Measurements from ENCODE around the gene TMEM59.
"Not testable (repeated sequence)": the region's sequence is repeated elsewhere in the genome, so short reads cannot be mapped to it uniquely, and the experiment has no call there.

TMEM59 gene

GRCh38 chr1:54013393-54014008 is 39.5 kb downstream of the TMEM59 start:
- no peak for DNase-seq (ENCODE audit: low read depth)

- DNase-seq (ENCODE audit: low read depth) = no peak
These were observed 40.1 kb downstream of the TMEM59 start for GRCh38 chr1:54012863-54013262.

GRCh38 chr1:54012008-54012325 is 41.0 kb downstream of the TMEM59 start:
- DNase-seq (ENCODE audit: low read depth) = no peak

GRCh38 chr1:54011316-54012007 is 41.5 kb downstream of the TMEM59 start:
- DNase-seq (ENCODE audit: low read depth) = no peak

- DNase-seq (ENCODE audit: low read depth) = no peak
These were observed 42.4 kb downstream of the TMEM59 start for GRCh38 chr1:54010415-54011117.

- DNase-seq (ENCODE audit: low read depth) = no peak
These were observed 43.6 kb downstream of the TMEM59 start for GRCh38 chr1:54009406-54009805.

- DNase-seq (ENCODE audit: low read depth) = no peak
These were observed 44.1 kb downstream of the TMEM59 start for GRCh38 chr1:54008876-54009275.

- DNase-seq (ENCODE audit: low read depth) = no peak
These were observed 45.4 kb downstream of the TMEM59 start for GRCh38 chr1:54007613-54008012.

- DNase-seq (ENCODE audit: low read depth) = no peak
These were observed 46.5 kb downstream of the TMEM59 start for GRCh38 chr1:54006508-54006907.

GRCh38 chr1:54004481-54005049 is 48.4 kb downstream of the TMEM59 start:
- no peak for DNase-seq (ENCODE audit: low read depth)

GRCh38 chr1:54003750-54004480 is 49.1 kb downstream of the TMEM59 start:
- not testable (repeated sequence) for DNase-seq (ENCODE audit: low read depth)

- DNase-seq (ENCODE audit: low read depth) = no peak
These were observed 49.8 kb downstream of the TMEM59 start for GRCh38 chr1:54003249-54003646.

- no peak for DNase-seq (ENCODE audit: low read depth)
These were observed 50.3 kb downstream of the TMEM59 start for GRCh38 chr1:54002544-54003248.

GRCh38 chr1:54001591-54001990 is 51.4 kb downstream of the TMEM59 start:
- DNase-seq (ENCODE audit: low read depth) = no peak

GRCh38 chr1:53999920-54000319 is 53.1 kb downstream of the TMEM59 start:
- no peak for DNase-seq (ENCODE audit: low read depth)

GRCh38 chr1:53998223-53998622 is 54.8 kb downstream of the TMEM59 start:
- DNase-seq (ENCODE audit: low read depth) = no peak

- no peak for DNase-seq (ENCODE audit: low read depth)
These were observed 57.3 kb downstream of the TMEM59 start for GRCh38 chr1:53995683-53996082.

GRCh38 chr1:53994516-53994915 is 58.5 kb downstream of the TMEM59 start:
- DNase-seq (ENCODE audit: low read depth) = not testable (repeated sequence)

- no peak for DNase-seq (ENCODE audit: low read depth)
These were observed 60.7 kb downstream of the TMEM59 start for GRCh38 chr1:53992085-53992874.

- DNase-seq (ENCODE audit: low read depth) = no peak
These were observed 65.1 kb downstream of the TMEM59 start for GRCh38 chr1:53987880-53988279.

- no peak for DNase-seq (ENCODE audit: low read depth)
These were observed 66.5 kb downstream of the TMEM59 start for GRCh38 chr1:53986458-53986857.

All from activated T-helper 9 cell treated with anti-CD3 and anti-CD28 coated beads, Interleukin-2, amount 50 U/mL, for 16 hours (primary cell).